AG09309 (cell line): ENCODE results near the gene SPOPL.
"Not testable (repeated sequence)": the region's sequence is repeated elsewhere in the genome, so short reads cannot be mapped to it uniquely, and the experiment has no call there.

Source experiments
- DNase-seq: peaks from one replicate; pipeline ENCODE4 v3.0.0-alpha.2; 2010; ENCODE audit warnings: low read depth
- H3K4me3 ChIP-seq: 2 replicates; pipeline ENCODE4 v1.5.1; 2011; ENCODE audit warnings: mild to moderate bottlenecking, low read depth, low read length, moderate library complexity; ENCODE audit not compliant: control insufficient read depth
- TF ChIP-seq, protein P1 (sequence below): IDR thresholded peaks from 2 replicates; pipeline ENCODE4 v1.5.1; 2011; ENCODE audit warnings: mild to moderate bottlenecking, low read depth, low read length, inconsistent platforms; ENCODE audit not compliant: insufficient read depth, control insufficient read depth; ENCODE audit errors: missing control alignments

Gene SPOPL

GRCh38 chr2:138518860-138519259 is 17.3 kb downstream of the SPOPL start:
- TF ChIP-seq, protein P1, sequence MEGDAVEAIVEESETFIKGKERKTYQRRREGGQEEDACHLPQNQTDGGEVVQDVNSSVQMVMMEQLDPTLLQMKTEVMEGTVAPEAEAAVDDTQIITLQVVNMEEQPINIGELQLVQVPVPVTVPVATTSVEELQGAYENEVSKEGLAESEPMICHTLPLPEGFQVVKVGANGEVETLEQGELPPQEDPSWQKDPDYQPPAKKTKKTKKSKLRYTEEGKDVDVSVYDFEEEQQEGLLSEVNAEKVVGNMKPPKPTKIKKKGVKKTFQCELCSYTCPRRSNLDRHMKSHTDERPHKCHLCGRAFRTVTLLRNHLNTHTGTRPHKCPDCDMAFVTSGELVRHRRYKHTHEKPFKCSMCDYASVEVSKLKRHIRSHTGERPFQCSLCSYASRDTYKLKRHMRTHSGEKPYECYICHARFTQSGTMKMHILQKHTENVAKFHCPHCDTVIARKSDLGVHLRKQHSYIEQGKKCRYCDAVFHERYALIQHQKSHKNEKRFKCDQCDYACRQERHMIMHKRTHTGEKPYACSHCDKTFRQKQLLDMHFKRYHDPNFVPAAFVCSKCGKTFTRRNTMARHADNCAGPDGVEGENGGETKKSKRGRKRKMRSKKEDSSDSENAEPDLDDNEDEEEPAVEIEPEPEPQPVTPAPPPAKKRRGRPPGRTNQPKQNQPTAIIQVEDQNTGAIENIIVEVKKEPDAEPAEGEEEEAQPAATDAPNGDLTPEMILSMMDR: no peak
- DNase-seq: no peak
- H3K4me3 ChIP-seq: no peak overlapping the region

DNA sequence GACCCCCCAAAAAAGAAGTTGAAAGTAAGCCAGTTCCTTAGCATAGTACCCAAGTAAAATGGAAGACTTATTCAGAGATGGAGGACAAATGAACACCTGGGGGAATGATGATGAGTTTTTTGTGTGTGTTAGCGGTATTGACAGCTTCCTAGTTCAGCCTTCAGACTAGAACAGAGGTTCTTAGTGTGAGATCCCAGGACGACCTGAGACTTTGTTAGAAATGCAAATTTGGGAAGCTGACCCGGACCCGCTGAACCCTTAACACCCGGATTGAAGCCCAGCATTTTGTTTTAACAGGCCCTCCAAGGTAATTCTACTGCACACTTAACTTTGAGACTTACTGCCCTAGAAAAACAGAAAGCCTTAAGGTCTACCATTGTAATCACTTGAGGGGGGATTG is 20.3 kb downstream of the SPOPL start:
- no peak for DNase-seq
- H3K4me3 ChIP-seq: no peak overlapping the region
- TF ChIP-seq, protein P1: no peak

DNA sequence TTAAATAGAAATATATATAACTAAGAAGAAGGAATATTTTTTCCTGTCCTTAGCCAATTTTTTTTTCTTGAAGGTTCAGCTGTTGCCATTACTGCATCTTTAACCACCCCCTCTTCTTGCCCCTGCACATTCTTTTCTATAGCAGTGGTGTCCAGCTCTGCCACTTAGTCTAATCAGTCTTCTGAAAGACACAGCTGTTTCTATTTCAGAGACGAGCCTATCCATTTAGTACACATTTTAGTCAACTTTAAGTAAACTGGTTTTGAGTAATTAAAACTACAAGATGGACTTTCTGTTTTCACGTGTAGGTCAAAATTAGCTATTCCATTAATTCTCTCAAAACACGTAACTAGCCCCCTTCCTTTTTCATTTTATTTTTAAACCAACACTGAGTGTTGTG is 21.0 kb downstream of the SPOPL start:
- no peak for DNase-seq
- no peak overlapping the region for H3K4me3 ChIP-seq
- TF ChIP-seq, protein P1: no peak

DNA sequence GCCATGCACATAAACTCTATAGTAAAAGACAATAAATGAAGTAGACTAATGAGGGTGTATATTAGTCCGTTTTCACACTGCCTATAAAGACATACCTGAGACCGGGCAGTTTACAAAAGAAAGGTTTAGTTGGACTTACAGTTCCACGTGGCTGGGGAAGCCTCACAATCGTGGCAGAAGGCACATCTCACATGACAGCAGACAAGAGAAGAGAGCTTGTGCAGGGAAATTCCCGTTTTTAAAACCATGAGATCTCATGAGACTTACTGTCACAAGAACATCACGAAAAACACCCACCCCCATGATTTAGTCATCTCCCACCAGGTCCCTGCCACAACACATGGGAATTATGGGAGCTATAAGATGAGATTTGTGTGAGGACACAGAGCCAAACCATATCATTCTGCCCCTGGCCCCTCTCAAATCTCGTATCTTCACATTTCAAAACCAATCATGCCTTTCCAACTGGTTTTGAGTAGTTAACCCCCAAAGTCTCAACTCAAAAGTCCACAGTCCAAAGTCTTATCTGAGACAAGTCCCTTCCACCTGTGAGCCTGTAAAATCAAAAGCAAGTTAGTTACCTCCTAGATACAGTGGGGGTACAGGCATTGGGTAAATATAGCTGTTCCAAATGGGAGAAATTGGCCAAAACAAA is 21.6 kb downstream of the SPOPL start:
- DNase-seq, H3K4me3 ChIP-seq: not testable (repeated sequence)

DNA sequence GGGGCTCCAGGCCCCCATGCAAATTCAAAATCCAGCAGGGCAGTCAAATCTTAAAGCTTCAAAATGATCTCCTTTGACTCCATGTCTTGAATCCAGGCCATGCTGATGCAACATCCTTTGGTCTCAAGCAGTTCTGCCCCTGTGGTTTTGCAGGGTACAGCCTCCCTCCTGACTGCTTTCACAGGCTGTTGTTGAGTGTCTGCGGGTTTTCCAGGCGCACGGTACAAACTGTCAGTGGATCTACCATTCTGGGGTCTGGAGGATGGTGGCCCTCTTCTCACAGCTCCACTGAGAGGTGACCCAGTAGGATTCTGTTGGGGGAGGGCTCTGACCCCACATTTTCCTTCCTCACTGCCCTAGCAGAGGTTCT is 22.1 kb downstream of the SPOPL start:
- H3K4me3 ChIP-seq, DNase-seq: not testable (repeated sequence)

GRCh38 chr2:138524353-138524752 is 22.8 kb downstream of the SPOPL start:
- not testable (repeated sequence) for DNase-seq, H3K4me3 ChIP-seq

- DNase-seq: no peak
- no peak overlapping the region for H3K4me3 ChIP-seq
- TF ChIP-seq, protein P1: no peak
These were observed 30.3 kb downstream of the SPOPL start for GRCh38 chr2:138531913-138532312.

DNA sequence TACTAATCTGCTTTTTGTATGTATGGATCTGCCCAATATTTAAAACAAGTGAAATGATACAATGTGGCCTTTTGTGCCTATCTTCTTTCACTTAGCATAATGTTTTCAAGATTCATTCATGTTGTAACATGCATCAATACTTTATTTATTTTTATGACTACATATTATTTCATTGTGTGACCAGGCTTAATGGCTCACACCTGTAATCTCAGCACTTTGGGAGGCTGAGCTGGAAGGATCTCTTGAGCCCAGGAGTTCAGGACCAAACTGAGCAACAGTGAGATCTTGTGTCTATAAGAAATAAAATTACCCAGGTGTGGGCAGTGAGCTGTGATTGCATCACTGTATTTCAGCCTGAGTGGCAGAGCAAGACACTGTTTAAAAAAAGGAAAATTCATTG is 33.2 kb downstream of the SPOPL start:
- DNase-seq: no peak
- TF ChIP-seq, protein P1: no peak

More for the DNA sequence above, 33.2 kb downstream of the SPOPL start:
- no peak overlapping the region for H3K4me3 ChIP-seq
